K562 (cell line): ENCODE measurements around the gene RHBG. TPM values are rescaled to one million over a fixed set of nuclear protein-coding genes. Genes with fewer than 3 reads are reported as not detected.

Experiments used
- ATAC-seq: fragments of 200-7000 bp; cut with Tn5 transposase; 3 replicates; pipeline ENCODE4 v1.9.1; 2020; ENCODE audit warnings: moderate library complexity
- BruUV-seq: library from RNA; stranded (reverse); fragments of 400-500 nt; replicated peaks from 2 replicates; lab custom pipeline; 2021; lab: Mats Ljungman, UMichigan
- CTCF ChIA-PET: fragments of 300-600 bp; formaldehyde crosslinking; extraction: SDS; loops from one replicate; lab custom pipeline; 2021; ENCODE audit warnings: low intra/inter-chr PET ratio; lab: Yijun Ruan, JAX
- POLR2A ChIA-PET: fragments of 300-600, 350-650 bp; sonication (Branson Sonifier 250); formaldehyde crosslinking; extraction: SDS; loops from one replicate; lab custom pipeline; 2021; ENCODE audit warnings: antibody characterized with exemption, inconsistent platforms; lab: Yijun Ruan, JAX
- DNase-seq, 4 experiments: peaks; one replicate each; pipeline versions ENCODE4 v3.0.0 to v3.0.0-alpha.2; 2011 to 2018; ENCODE audit warnings: low spot score in 3 of 4, mixed read lengths in 3 of 4; ENCODE audit errors: extremely low read depth in 1 of 4
- FAIRE-seq: peaks from 2 replicates; lab custom pipeline; 2011; peaks lifted over from hg19 to GRCh38; lab: Jason Lieb, UNC
- H2AFZ ChIP-seq: 2 replicates; pipeline ENCODE4 v1.6.0; 2011; ENCODE audit warnings: low read depth, low read length, control low read depth, inconsistent platforms
- H3K27ac ChIP-seq: fragments of 200-600 bp; 3 replicates; pipeline ENCODE4 v1.8.0; 2011; ENCODE audit warnings: low read depth, mild to moderate bottlenecking, control low read depth, inconsistent platforms, low read length, moderate library complexity, mixed read lengths; ENCODE audit errors: extremely low read depth
- H3K27me3 ChIP-seq, 2 experiments: fragments of 300-600 bp in 1 of 2; 2 replicates in 1 of 2; 3 replicates in 1 of 2; pipeline versions ENCODE4 v1.6.0 to v1.8.0; 2011; ENCODE audit warnings: inconsistent platforms in 2 of 2, low read length in 2 of 2, mild to moderate bottlenecking in 1 of 2, mixed read lengths in 1 of 2, moderate library complexity in 1 of 2; ENCODE audit not compliant: control insufficient read depth in 2 of 2, insufficient read depth in 2 of 2
- H3K36me3 ChIP-seq: fragments of 300-600 bp; 3 replicates; pipeline ENCODE4 v1.8.0; 2011; ENCODE audit warnings: mild to moderate bottlenecking, low read length, inconsistent platforms; ENCODE audit not compliant: control insufficient read depth, insufficient read depth
- H3K4me1 ChIP-seq, 2 experiments: fragments of 200-600 bp in 1 of 2; replicated peaks in 1 of 2; 2 replicates in 1 of 2; 3 replicates in 1 of 2; pipeline versions ENCODE4 v1.5.1 to v1.8.0; 2011; ENCODE audit warnings: inconsistent platforms in 2 of 2, low read length in 2 of 2, mild to moderate bottlenecking in 1 of 2, mixed read lengths in 1 of 2, moderate library complexity in 1 of 2; ENCODE audit not compliant: control insufficient read depth in 2 of 2, insufficient read depth in 2 of 2
- H3K4me2 ChIP-seq: 2 replicates; pipeline ENCODE4 v1.6.1; 2011; ENCODE audit warnings: low read length, control low read depth, inconsistent platforms, mixed read lengths; ENCODE audit not compliant: insufficient read depth
- H3K4me3 ChIP-seq: fragments of 200-600 bp; sonication (generic), shearing (Covaris generic); 2 replicates; pipeline ENCODE4 v1.5.1; 2016; ENCODE audit warnings: control low read depth, inconsistent platforms
- H3K79me2 ChIP-seq: fragments of 200-600 bp; 3 replicates; pipeline ENCODE4 v1.8.0; 2011; ENCODE audit warnings: low read length, inconsistent platforms; ENCODE audit not compliant: control insufficient read depth, insufficient read depth
- H3K9ac ChIP-seq, 2 experiments: 2 replicates each; pipeline versions ENCODE4 v1.6.0 to v1.6.1; 2011; ENCODE audit warnings: low read depth in 2 of 2, low read length in 2 of 2, control low read depth in 1 of 2, inconsistent platforms in 1 of 2, mild to moderate bottlenecking in 1 of 2, mixed read lengths in 1 of 2; ENCODE audit not compliant: insufficient read depth in 1 of 2
- H3K9me1 ChIP-seq: one replicate; pipeline ENCODE4 v1.6.0; 2011; ENCODE audit warnings: inconsistent platforms, mild to moderate bottlenecking, low read length, moderate library complexity; ENCODE audit not compliant: control insufficient read depth, insufficient read depth
- H3K9me3 ChIP-seq: replicated peaks from 2 replicates; pipeline ENCODE4 v1.5.1; 2011; ENCODE audit warnings: low read depth, low read length, inconsistent platforms; ENCODE audit not compliant: control insufficient read depth, insufficient read depth
- H4K20me1 ChIP-seq: replicated peaks from 2 replicates; pipeline ENCODE4 v1.6.1; 2011; ENCODE audit warnings: low read length, inconsistent platforms, mixed read lengths; ENCODE audit not compliant: control insufficient read depth, insufficient read depth
- BCOR ChIP-seq: fragments of 450-650 bp; IDR thresholded peaks from 2 replicates; pipeline ENCODE4 v1.6.1; 2016
- CLOCK ChIP-seq: fragments of 250-450 bp; sonication (Bioruptor Pico); IDR thresholded peaks from 2 replicates; pipeline ENCODE4 v1.4.0; 2020; ENCODE audit warnings: mild to moderate bottlenecking, moderate library complexity, borderline replicate concordance
- CXXC5 ChIP-seq: fragments of 250-450 bp; sonication (Bioruptor Pico); IDR thresholded peaks from 2 replicates; pipeline ENCODE4 v1.8.0; 2022; ENCODE audit warnings: inconsistent platforms, mild to moderate bottlenecking, moderate library complexity
- EP300 ChIP-seq: IDR thresholded peaks from 2 replicates; pipeline ENCODE4 v1.6.1; 2012; ENCODE audit warnings: low read length, improper control_type of control experiment
- FOXA1 ChIP-seq: fragments of 450-650 bp; IDR thresholded peaks from 2 replicates; pipeline ENCODE4 v1.6.1; 2016; ENCODE audit warnings: mild to moderate bottlenecking, borderline replicate concordance
- GABPB1 ChIP-seq: sonication (generic); formaldehyde crosslinking; IDR thresholded peaks from 2 replicates; pipeline ENCODE4 v1.8.0; 2022; ENCODE audit warnings: mild to moderate bottlenecking, missing genetic modification reagents
- HDAC1 ChIP-seq, 2 experiments: fragments of 450-650 bp; IDR thresholded peaks; 2 replicates each; pipeline ENCODE4 v1.6.1; 2016 to 2017; ENCODE audit warnings: inconsistent platforms in 1 of 2, mild to moderate bottlenecking in 1 of 2, moderate library complexity in 1 of 2
- MAX ChIP-seq: sonication (generic); formaldehyde crosslinking; IDR thresholded peaks from 2 replicates; pipeline ENCODE4 v1.9.0; 2022; ENCODE audit warnings: mild to moderate bottlenecking, missing genetic modification reagents
- NR1H2 ChIP-seq: sonication (generic); formaldehyde crosslinking; IDR thresholded peaks from 2 replicates; pipeline ENCODE4 v1.4.0; 2020; ENCODE audit warnings: mild to moderate bottlenecking, missing genetic modification reagents
- NUFIP1 ChIP-seq: fragments of 450-650 bp; IDR thresholded peaks from 2 replicates; pipeline ENCODE4 v1.6.1; 2018; ENCODE audit not compliant: partially characterized antibody
- PRMT5 ChIP-seq: sonication (generic); formaldehyde crosslinking; IDR thresholded peaks from 2 replicates; pipeline ENCODE4 v1.5.0; 2020; ENCODE audit warnings: missing genetic modification reagents
- SAFB ChIP-seq: fragments of 200-400 bp; formaldehyde crosslinking; IDR thresholded peaks from 2 replicates; pipeline ENCODE4 v1.6.1; 2017; ENCODE audit warnings: low read depth, low read length, borderline replicate concordance
- TRIM24 ChIP-seq, 2 experiments: fragments of 450-650 bp; IDR thresholded peaks; 2 replicates each; pipeline ENCODE4 v1.6.1; 2016
- ZBED1 ChIP-seq: IDR thresholded peaks from 2 replicates; pipeline ENCODE4 v1.6.1; 2014
- ZBTB5 ChIP-seq: fragments of 450-650 bp; IDR thresholded peaks from 2 replicates; pipeline ENCODE4 v1.6.1; 2017; ENCODE audit warnings: antibody characterized with exemption
- ZC3H4 ChIP-seq: sonication (generic); formaldehyde crosslinking; IDR thresholded peaks from 2 replicates; pipeline ENCODE4 v1.9.0; 2021; ENCODE audit warnings: missing genetic modification reagents, borderline replicate concordance
- ZNF124 ChIP-seq: sonication (generic); formaldehyde crosslinking; IDR thresholded peaks from 2 replicates; pipeline ENCODE4 v1.8.1; 2022; ENCODE audit warnings: missing genetic modification reagents
- ZNF3 ChIP-seq: fragments of 250-450 bp; sonication (Bioruptor Pico); IDR thresholded peaks from 2 replicates; pipeline ENCODE4 v1.5.0; 2021; ENCODE audit warnings: mild to moderate bottlenecking, moderate library complexity
- ZNF431 ChIP-seq: sonication (generic); formaldehyde crosslinking; IDR thresholded peaks from 2 replicates; pipeline ENCODE4 v1.8.0; 2022; ENCODE audit warnings: mild to moderate bottlenecking, missing genetic modification reagents
- WGBS: fragments of 100-300 bp; shearing (Covaris generic); methylation state at CpG from one replicate; pipeline ENCODE4 v1.1.6; 2016; ENCODE audit warnings: low coverage, mixed read lengths; ENCODE audit not compliant: insufficient coverage; ENCODE audit errors: missing lambda C conversion rate; 5-methylcytosine and 5-hydroxymethylcytosine counted together
- in situ Hi-C: fragments of 300-500 bp; cut with MboI; formaldehyde crosslinking; loops from 4 replicates; pipeline ENCODE4 v1.15.0; 2018; ENCODE audit warnings: inconsistent platforms, mixed read lengths
- intact Hi-C: fragments of 100-400 bp; cut with micrococcal nuclease; formaldehyde crosslinking; loops from 2 replicates; pipeline ENCODE4 v1.14.2; 2022
- polyA plus RNA-seq, 8 experiments: library from polyadenylated mRNA; depleted of rRNA in 4 of 8; stranded (reverse) in 5 of 8; unstranded in 3 of 8; fragments of >200 nt; fragmentation: Nextera tagmentation in 2 of 8; fragmentation: Illumina TruSeq in 1 of 8; extraction: Ambion mirVana in 2 of 8; extraction: Trizol in 1 of 8; gene quantifications; 2 replicates each; pipeline versions ENCODE4 v1.2.1 to v1.2.3, GENCODE V29; 2011 to 2014; ENCODE audit warnings: inconsistent platforms in 1 of 8, missing spikeins in 1 of 8
- total RNA-seq, 7 experiments: library from RNA; depleted of rRNA in 6 of 7; stranded (reverse); fragments of >200 nt in 6 of 7; fragmentation: Illumina TruSeq in 2 of 7; extraction: Trizol in 2 of 7; gene quantifications; 2 replicates each; pipeline versions ENCODE4 v1.2.1 to v1.2.3, GENCODE V29; 2011 to 2021; ENCODE audit warnings: low replicate concordance in 1 of 7

RHBG gene
- total and polyA plus RNA-seq, 9 of the 15 experiments (the other 6 are each of a cell fraction or from before 2014, with no cell fraction given), result not detected

- peak in 2 of 4 experiments; percentile 29 to 36 for DNase-seq
- intact Hi-C loops, result loop anchor here (5.0 kb wide), 1 partner anchor 165 kb away; the partner anchor contains the start of gene MEF2D
- no peak for TF ChIP-seq SAFB
- TF ChIP-seq TRIM24 (IDR thresholded peaks at IDR 0.05), result peak; percentile 12 to 26; a peak in 1 of 4 replicates
- no peak for TF ChIP-seq FOXA1
- TF ChIP-seq ZNF431 (CRISPR knock-in tag), result 0 out of 2 replicates have a peak, but pooled peaks have one; percentile 12
- no peak for TF ChIP-seq ZNF3 (CRISPR knock-in tag)
- no peak for TF ChIP-seq ZC3H4 (CRISPR knock-in tag)
- TF ChIP-seq ZBTB5, result peak; percentile 40; the same call in 1 of the 2 replicates
- peak in 1 of 2 experiments; percentile 40; a peak in 1 of 4 replicates for TF ChIP-seq HDAC1 (IDR thresholded peaks at IDR 0.05)
- no peak for TF ChIP-seq NUFIP1
- no peak for TF ChIP-seq ZBED1
- 0 out of 2 replicates have a peak, but pooled peaks have one; percentile 13 for TF ChIP-seq CXXC5 (CRISPR knock-in tag)
- no peak for TF ChIP-seq NR1H2 (CRISPR knock-in tag)
- TF ChIP-seq BCOR, result peak; percentile 94
- TF ChIP-seq ZNF124 (CRISPR knock-in tag), result no peak
- no peak for TF ChIP-seq PRMT5 (CRISPR knock-in tag)
- no peak for TF ChIP-seq GABPB1
- no peak for TF ChIP-seq MAX (CRISPR knock-in tag)
- TF ChIP-seq EP300, result no peak
- no peak for TF ChIP-seq CLOCK (CRISPR knock-in tag)
Measured at GRCh38 chr1:156337052-156337887, 31.7 kb upstream of the RHBG start.

More at GRCh38 chr1:156337052-156337887, 31.7 kb upstream of the RHBG start:
- H3K4me1 ChIP-seq, result peaks cover 0 to 9% of the 10 kb centered on the region in 2 experiments; a peak in 3 of 5 replicates
- ChIA-PET CTCF (interaction anchor here (0.6 kb wide), 1 partner anchor 108 kb away, joined by 3 read pairs; no protein-coding TSS in a partner anchor), POLR2A (interaction anchor here (0.6 to 1.2 kb wide), 9 partner anchors 15 to 105 kb away, joined by 3 to 5 read pairs (median 3); no protein-coding TSS in a partner anchor)
- 0% methylated on average over 34 of the region's 34 CpGs for WGBS
- peaks cover 59% of the 10 kb centered on the region for H3K79me2 ChIP-seq
- H2AFZ ChIP-seq, result peak overlapping the region; percentile 89
- peak overlapping the region; percentile 86 for H3K27ac ChIP-seq
- no peak for FAIRE-seq
- peak overlapping the region; percentile 63 for H3K4me3 ChIP-seq
- peak overlapping the region; percentile 91 to 96 for H3K9ac ChIP-seq
- H3K4me2 ChIP-seq, result peak overlapping the region; percentile 90
- H3K36me3 ChIP-seq, result peaks cover 46% of the 10 kb centered on the region
- ATAC-seq, result peak; percentile 23
- no peaks in the 10 kb centered on the region for H3K9me3 ChIP-seq
- in situ Hi-C loops, result no loop called here
- H4K20me1 ChIP-seq, result peaks cover 20% of the 10 kb centered on the region
- BruUV-seq, result TSS peak; percentile 43
- no peaks in the 10 kb centered on the region for H3K27me3 ChIP-seq
- H3K9me1 ChIP-seq, result no peaks in the 10 kb centered on the region
